ENCODE measurements around the gene PLAGL1. TPM values are rescaled to one million over a fixed set of nuclear protein-coding genes. Genes with fewer than 3 reads are reported as not detected.
"Not testable (repeated sequence)": the region's sequence is repeated elsewhere in the genome, so short reads cannot be mapped to it uniquely, and the experiment has no call there.

The PLAGL1 gene
- polyA plus RNA-seq, 2 of the 4 experiments (the other 2 are of a cell fraction), result 4.7 to 8.2 TPM

DNA sequence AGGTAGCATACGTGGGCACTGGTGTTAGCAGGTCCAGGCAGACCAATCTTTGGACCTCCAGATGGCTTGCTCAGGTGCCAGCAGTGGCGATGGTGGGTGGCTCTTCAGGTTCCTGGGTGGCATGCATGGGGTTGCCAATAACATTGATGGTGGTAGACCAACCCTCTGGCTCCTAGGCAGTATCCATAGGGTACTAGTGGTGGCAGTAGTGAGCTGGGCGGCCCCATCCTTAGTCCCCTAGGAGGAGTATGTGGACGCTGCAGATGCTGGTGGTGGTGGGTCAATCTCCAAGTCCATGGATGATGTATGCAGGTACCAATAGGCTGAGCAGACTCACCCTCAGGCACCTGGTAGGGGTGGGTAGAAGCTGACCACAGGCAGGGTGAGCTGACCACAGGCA is 73.2 kb downstream of the PLAGL1 start:
- 48% methylated on average over 2 of the region's 4 CpGs for WGBS (ENCODE audit: missing lambda C conversion rate)
- H3K4me1 ChIP-seq, result no peaks in the 10 kb centered on the region
- no peak overlapping the region for H3K4me3 ChIP-seq
- no peak for FAIRE-seq
- ChIA-PET CTCF (no interaction called here), POLR2A (interaction anchor here (0.7 kb wide), 1 partner anchor 19 kb away, joined by 6 read pairs; no protein-coding TSS in a partner anchor)
- DNase-seq (ENCODE audit: low read depth in 1 of 2, low spot score in 1 of 2), result no peak
- TF ChIP-seq MAFK (IDR thresholded peaks at IDR 0.05; ENCODE audit: partially characterized antibody) (no peak), CBX8 (IDR thresholded peaks at IDR 0.05) (no peak), TP53 (CRISPR knock-in tag; IDR thresholded peaks at IDR 0.05) (no peak), SMC3 (IDR thresholded peaks at IDR 0.05) (no peak), JUNB (IDR thresholded peaks at IDR 0.05) (no peak), EP300 (IDR thresholded peaks at IDR 0.05) (no peak)
- no peak for ATAC-seq
- no peak overlapping the region for H3K27ac ChIP-seq
- no peaks in the 10 kb centered on the region for H3K9me3 ChIP-seq
- no peak overlapping the region for H3K4me2 ChIP-seq

DNA sequence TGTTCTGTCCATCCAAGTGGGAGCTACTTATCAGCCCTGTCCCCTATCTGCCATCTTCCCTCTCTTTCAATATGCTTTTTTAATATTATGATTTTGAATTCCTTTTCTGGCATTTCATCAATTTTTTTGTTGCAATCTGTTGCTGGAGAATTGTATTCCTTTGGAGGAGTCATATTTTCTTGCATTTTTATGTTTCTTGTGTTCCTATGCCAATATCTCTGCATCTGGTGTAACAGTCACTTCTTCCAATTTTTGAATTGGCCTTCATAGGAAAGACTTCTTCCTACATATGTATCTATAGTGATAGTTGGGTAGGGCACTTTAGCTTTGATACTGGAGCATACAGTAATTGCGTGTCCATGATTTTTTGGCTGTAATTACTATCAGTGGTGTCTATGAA is 73.7 kb downstream of the PLAGL1 start:
- Histone ChIP-seq H3K4me2 (no peak overlapping the region), H3K4me3 (no peak overlapping the region), H3K4me1 (no peaks in the 10 kb centered on the region), H3K27ac (no peak overlapping the region), H3K9me3 (no peaks in the 10 kb centered on the region)
- ATAC-seq, result no peak
- TF ChIP-seq MYC (IDR thresholded peaks at IDR 0.05; ENCODE audit: borderline replicate concordance, low read length) (no peak), JUN (IDR thresholded peaks at IDR 0.05) (no peak)
- 30% methylated on average over 1 of the region's 1 CpG for WGBS (ENCODE audit: missing lambda C conversion rate)
- CTCF ChIA-PET, result interaction anchor here (1.6 to 1.8 kb wide), 2 partner anchors 7 to 17 kb away, joined by 5 read pairs; no protein-coding TSS in a partner anchor
- no peak for DNase-seq (ENCODE audit: low read depth in 1 of 2, low spot score in 1 of 2)
- FAIRE-seq, result no peak
- POLR2A ChIA-PET, result no interaction called here

DNA sequence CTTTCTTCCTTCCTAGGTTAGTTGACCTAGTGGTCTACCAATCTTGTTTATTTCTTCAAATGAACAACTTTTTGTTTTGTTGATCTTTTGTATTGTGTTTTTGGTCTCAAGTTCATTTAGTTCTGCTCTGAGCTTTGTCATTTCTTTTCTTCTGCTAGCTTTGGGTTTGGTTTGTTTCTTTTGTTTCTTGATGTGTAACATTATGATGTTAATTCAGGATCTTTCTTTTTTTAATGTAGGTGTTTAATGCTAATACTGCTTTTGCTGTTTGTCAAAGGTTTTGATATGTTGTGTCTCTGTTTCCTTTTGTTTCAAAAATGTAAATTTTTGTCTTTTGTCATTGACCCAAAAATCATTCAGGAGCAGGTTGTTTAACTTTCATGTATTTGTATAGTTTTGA is 78.1 kb downstream of the PLAGL1 start:
- POLR2A ChIA-PET, result no interaction called here
- ATAC-seq, result no peak
- TF ChIP-seq RNF2 (IDR thresholded peaks at IDR 0.05; ENCODE audit: borderline replicate concordance, low read depth) (no peak), RAD21 (conservative IDR thresholded peaks at IDR 0.05 in 1 of 2, IDR thresholded peaks at IDR 0.05 in 1 of 2) (no peak), BHLHE40 (IDR thresholded peaks at IDR 0.05; ENCODE audit: low read depth, low read length) (no peak), JUN (IDR thresholded peaks at IDR 0.05) (no peak), KDM5A (IDR thresholded peaks at IDR 0.05) (no peak)
- TF ChIP-seq, protein P1, sequence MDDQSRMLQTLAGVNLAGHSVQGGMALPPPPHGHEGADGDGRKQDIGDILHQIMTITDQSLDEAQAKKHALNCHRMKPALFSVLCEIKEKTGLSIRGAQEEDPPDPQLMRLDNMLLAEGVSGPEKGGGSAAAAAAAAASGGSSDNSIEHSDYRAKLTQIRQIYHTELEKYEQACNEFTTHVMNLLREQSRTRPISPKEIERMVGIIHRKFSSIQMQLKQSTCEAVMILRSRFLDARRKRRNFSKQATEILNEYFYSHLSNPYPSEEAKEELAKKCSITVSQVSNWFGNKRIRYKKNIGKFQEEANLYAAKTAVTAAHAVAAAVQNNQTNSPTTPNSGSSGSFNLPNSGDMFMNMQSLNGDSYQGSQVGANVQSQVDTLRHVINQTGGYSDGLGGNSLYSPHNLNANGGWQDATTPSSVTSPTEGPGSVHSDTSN (IDR thresholded peaks at IDR 0.05), result no peak
- TF ChIP-seq, protein P2, sequence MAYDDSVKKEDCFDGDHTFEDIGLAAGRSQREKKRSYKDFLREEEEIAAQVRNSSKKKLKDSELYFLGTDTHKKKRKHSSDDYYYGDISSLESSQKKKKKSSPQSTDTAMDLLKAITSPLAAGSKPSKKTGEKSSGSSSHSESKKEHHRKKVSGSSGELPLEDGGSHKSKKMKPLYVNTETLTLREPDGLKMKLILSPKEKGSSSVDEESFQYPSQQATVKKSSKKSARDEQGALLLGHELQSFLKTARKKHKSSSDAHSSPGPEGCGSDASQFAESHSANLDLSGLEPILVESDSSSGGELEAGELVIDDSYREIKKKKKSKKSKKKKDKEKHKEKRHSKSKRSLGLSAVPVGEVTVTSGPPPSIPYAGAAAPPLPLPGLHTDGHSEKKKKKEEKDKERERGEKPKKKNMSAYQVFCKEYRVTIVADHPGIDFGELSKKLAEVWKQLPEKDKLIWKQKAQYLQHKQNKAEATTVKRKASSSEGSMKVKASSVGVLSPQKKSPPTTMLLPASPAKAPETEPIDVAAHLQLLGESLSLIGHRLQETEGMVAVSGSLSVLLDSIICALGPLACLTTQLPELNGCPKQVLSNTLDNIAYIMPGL (CRISPR knock-in tag; IDR thresholded peaks at IDR 0.05; ENCODE audit: borderline replicate concordance), result no peak

DNA sequence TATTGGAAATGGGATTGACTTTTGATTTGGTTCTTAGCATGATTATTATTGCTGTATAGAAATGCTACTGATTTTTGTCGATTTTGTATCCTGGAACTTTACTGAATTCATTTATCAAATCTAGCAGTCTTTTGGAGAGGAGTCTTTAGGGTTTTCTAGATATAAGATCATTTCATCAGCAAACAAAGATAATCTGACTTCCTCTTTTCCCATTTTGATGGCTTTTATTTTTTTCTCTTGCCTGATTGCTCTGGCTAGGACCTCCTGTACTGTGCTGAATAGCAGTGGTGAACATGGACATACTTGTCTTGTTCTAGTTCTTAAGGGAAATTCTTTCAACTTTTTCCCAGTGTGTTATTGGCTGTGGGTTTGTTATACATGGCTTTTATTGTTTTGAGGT is 79.2 kb downstream of the PLAGL1 start:
- DNase-seq (ENCODE audit: low read depth in 1 of 2, low spot score in 1 of 2) (no peak), FAIRE-seq (no peak), ATAC-seq (no peak)
- Histone ChIP-seq H3K9me3 (no peaks in the 10 kb centered on the region), H3K4me3 (no peak overlapping the region), H3K4me1 (no peaks in the 10 kb centered on the region), H3K4me2 (no peak overlapping the region), H3K27ac (no peak overlapping the region)
- POLR2A ChIA-PET, result no interaction called here
- no peak for TF ChIP-seq SMC3 (IDR thresholded peaks at IDR 0.05)
- TF ChIP-seq FOSL2 (IDR thresholded peaks at IDR 0.05), result no peak
- no peak for TF ChIP-seq FOSL2 (CRISPR knock-in tag; IDR thresholded peaks at IDR 0.05)
- WGBS (ENCODE audit: missing lambda C conversion rate), result 8% methylated on average over 1 of the region's 1 CpG
- CTCF ChIA-PET, result no interaction called here

More for the DNA sequence above, 78.1 kb downstream of the PLAGL1 start:
- CTCF ChIA-PET, result interaction anchor here (0.6 kb wide), 1 partner anchor 36 kb away, joined by 3 read pairs; no protein-coding TSS in a partner anchor
- FAIRE-seq (no peak), DNase-seq (ENCODE audit: low read depth in 1 of 2, low spot score in 1 of 2) (no peak)
- Histone ChIP-seq H3K4me2 (no peak overlapping the region), H3K9me3 (no peaks in the 10 kb centered on the region), H3K27ac (no peak overlapping the region), H3K4me3 (no peak overlapping the region), H3K4me1 (no peaks in the 10 kb centered on the region)

DNA sequence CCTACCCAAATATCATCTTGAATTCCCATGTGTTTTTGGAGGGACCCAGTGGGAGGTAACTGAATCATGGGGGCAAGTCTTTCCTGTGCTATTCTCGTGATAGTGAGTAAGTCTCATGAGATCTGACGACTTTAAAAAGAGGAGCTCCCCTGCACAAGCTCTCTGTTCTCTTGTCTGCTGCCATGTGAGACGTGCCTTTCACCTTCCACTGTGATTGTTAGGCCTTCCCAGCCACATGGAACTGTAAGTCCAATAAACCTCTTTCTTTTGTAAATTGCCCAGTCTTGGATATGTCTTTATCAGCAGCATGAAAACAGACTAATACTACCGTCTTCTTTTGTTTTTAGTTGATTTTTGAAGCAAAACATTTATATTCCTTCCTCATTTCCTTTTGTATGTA is 91.0 kb downstream of the PLAGL1 start:
- 10% methylated on average over 4 of the region's 4 CpGs for WGBS (ENCODE audit: missing lambda C conversion rate)
- FAIRE-seq; ATAC-seq; H3K9me3 ChIP-seq; H3K27ac ChIP-seq; H3K4me2 ChIP-seq; H3K4me3 ChIP-seq; POLR2A ChIA-PET; DNase-seq (ENCODE audit: low read depth in 1 of 2, low spot score in 1 of 2); H3K4me1 ChIP-seq: not testable (repeated sequence)
- CTCF ChIA-PET, result interaction anchor here (1.5 kb wide), 1 partner anchor 16 kb away, joined by 5 read pairs; no protein-coding TSS in a partner anchor

Data from A549 (cell line).